Endometrial microvascular endothelial cells (primary cell): Measurements from ENCODE around the gene OXCT1. TPM values are rescaled to one million over a fixed set of nuclear protein-coding genes. Genes with fewer than 3 reads are reported as not detected.
"Not testable (repeated sequence)": the region's sequence is repeated elsewhere in the genome, so short reads cannot be mapped to it uniquely, and the experiment has no call there.

Experiments used
- in situ Hi-C: cut with HindIII; loops from 2 replicates; pipeline ENCODE4 v1.10.0; 2017; ENCODE audit warnings: low sequenced_read_pairs, low pct_unique_long_range_greater_than_20kb; ENCODE audit errors: inconsistent ontology term
- total RNA-seq: library from RNA; depleted of rRNA; stranded (reverse); fragments of >200 nt; gene quantifications from one replicate; pipeline ENCODE4 v1.2.3, GENCODE V29; 2015; ENCODE audit errors: inconsistent ontology term

The OXCT1 gene
- total RNA-seq, 1 donor from 2014 or later = 31.9 TPM

DNA sequence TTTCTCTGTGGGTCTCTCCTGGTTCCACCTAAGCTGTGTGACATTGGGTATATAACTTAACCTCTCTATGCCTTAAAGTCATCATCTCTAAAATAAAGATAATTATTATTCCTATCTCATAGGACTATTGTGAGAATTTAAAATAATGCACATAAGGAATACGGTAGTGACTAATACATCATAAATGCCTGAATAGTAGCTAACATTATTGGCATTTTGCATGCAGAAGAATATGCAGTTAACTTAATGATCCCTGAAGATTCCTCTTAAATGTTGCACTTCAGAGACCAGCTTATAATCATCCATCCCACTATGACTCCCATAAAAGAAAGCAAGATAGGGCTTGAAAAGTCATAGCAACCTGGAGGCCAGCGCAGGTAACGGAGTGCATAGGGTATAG is 32.4 kb downstream of the OXCT1 start:
- in situ Hi-C loops = no loop called here

DNA sequence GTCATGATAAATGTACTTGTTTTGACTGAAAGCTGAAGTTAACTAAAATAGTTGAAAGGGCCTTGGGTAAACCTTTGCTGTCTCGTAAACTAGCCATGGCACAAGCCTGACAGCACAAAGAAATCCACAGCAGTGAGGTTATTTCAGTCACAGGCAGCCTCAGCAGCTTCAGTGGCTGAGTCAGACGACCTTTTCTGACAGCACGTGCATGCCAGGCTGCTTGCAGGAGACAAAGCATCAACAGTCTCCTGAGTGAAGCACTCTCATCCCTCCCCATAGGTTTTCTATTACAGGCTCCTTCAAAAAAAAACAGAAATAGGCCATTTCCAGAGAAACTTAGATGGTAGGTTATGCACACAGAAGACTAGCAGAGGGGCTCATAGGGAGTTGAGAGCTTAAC is 34.6 kb downstream of the OXCT1 start:
- in situ Hi-C loops = no loop called here

- in situ Hi-C loops = no loop called here
These were observed 35.7 kb downstream of the OXCT1 start for GRCh38 chr5:41834506-41834905.

GRCh38 chr5:41832430-41832829 is 37.8 kb downstream of the OXCT1 start:
- in situ Hi-C loops = no loop called here

DNA sequence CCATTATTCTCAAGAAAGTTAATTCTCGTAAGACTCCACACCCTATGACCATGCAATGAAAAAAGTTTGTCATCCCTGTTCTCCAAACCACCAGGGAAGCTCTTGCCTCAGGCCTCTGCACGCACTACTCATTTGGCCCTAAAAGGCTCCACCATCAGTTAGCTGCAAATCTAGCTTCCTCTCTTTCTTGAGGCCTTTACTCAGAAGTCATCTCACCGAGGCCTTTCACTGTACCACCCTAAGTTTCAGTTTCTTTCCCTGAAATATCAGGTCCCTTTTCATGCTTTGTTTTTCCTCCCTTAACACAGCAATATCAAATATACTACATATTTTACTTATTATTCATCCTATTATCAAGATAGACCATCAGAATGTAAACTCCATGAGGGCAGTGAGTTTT is 39.1 kb downstream of the OXCT1 start:
- in situ Hi-C loops = no loop called here

GRCh38 chr5:41827792-41828191 is 42.4 kb downstream of the OXCT1 start:
- in situ Hi-C loops = no loop called here

DNA sequence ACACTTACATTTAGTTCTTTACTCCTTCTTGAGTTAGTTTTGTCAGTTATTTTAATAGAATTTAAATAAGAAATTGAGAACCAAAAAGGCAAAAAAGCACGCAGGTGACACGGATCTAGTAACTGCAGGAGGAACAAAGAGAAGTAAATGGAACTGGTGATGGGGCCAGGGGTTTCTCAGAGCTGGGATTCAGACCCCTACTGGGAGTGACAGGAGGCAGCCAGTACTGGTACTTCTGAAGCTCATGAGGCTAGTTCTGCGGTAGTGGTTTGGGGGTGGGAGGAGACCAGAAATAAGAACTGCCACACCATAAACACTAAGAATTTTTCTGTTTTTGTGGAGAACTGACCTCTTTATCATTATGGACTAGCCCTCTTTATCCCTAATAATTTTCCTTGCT is 48.2 kb downstream of the OXCT1 start:
- in situ Hi-C loops = no loop called here

GRCh38 chr5:41821051-41821450 is 49.2 kb downstream of the OXCT1 start:
- in situ Hi-C loops = no loop called here

GRCh38 chr5:41820150-41820549 is 50.1 kb downstream of the OXCT1 start:
- in situ Hi-C loops = no loop called here

DNA sequence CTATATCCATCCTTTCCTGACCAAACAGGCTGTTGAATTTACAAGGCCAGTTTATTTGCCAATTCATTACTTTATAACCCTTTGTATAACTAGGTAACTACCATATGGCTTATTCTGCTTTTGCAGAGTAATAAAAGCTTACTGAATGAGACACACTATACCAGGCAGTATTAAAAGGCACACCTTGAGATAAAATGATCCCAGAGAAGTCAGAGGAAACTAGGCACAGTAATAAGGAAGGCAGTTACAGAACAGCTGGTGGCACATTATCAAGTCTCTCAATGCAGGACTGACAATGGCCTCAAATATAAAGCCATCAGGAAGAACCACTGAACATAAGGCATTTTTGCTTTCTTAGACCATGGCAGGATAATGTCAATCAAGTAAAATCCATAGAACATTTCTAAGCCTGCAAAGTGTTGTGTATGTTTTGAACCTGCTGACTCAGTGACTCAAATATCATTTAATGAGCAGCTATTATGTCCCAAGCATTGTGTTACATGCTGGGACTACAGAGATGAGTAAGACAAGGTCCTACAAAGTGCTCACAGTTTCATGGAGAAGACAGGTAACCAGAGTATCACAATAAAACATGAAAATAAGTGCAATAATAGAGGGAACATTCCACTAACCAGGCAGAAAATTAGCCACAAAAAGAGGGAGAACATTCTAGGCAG is 52.5 kb downstream of the OXCT1 start:
- in situ Hi-C loops = no loop called here

GRCh38 chr5:41815663-41816229 is 54.5 kb downstream of the OXCT1 start:
- in situ Hi-C loops = no loop called here

DNA sequence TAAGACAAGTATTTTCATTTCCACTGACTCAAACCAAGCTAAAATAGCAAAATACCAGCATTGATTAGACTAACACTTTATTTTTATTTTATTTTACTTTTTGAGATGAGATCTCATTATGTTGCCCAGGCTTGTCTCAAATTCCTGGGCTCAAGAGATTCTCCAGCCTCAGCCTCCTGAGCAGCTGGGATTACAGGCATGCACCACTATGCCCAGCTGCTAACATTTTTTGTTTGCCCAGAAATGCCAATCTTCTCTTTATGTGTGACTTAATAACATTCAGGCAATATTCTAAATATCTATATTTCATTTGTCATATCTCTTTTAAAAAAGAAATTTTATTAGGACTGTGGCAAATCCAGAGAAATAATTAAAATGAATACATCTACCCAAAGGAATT is 55.0 kb downstream of the OXCT1 start:
- in situ Hi-C loops = no loop called here

DNA sequence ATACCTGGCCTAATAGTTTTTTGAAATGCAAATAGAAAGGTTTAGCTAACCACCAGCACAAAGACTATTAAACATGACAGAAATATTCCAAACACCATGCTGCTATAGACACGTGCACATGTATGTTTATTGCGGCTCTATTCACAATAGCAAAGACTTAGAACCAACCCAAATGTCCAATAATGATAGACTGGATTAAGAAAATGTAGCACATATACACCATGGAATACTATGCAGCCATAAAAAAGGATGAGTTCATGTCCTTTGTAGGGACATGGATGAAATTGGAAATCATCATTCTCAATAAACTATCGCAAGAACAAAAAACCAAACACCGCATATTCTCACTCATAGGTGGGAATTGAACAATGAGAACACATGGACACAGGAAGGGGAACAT is 55.9 kb downstream of the OXCT1 start:
- in situ Hi-C loops = not testable (repeated sequence)

DNA sequence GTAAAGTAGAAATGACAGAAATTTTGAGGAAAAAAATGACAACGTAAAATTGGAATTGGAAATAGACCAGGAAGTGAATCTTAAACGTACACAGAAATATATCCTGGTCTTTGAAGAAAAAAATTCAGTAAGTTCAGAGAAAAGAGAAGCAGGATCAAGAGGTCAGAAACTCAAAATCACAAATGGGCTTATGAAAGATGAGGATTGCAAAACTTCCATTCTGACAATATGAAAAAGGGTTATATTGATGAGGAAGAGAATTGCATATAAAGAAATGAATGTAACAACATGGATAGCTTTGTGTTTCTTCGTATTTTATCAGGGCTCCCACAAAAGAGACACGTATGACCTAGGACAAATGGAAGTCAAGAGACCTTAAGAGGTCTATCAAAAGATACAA is 58.1 kb downstream of the OXCT1 start:
- in situ Hi-C loops = no loop called here

- in situ Hi-C loops = no loop called here
These were observed 61.1 kb downstream of the OXCT1 start for GRCh38 chr5:41809128-41809527.

GRCh38 chr5:41808294-41808693 is 61.9 kb downstream of the OXCT1 start:
- in situ Hi-C loops = no loop called here

DNA sequence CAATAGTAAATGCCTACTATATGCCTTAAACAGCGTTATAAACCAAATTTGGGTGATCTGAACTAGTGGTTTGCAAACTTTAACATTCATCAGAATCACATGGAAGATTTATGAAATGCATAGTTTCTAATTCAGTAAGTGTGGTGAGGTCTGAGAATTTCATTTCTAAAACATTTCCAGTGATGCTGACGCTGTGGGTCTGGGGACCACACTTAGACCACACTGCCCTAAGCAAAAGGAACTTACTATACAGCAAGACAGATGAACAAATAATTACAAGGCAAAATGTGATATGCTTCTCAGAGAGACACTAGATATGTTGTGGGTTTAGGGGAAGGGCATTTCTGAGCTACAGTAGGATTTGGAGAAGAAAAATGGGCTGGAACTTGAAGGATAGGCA is 72.6 kb downstream of the OXCT1 start:
- in situ Hi-C loops = no loop called here

- in situ Hi-C loops = no loop called here
These were observed 74.2 kb downstream of the OXCT1 start for GRCh38 chr5:41796061-41796460.

- in situ Hi-C loops = no loop called here
These were observed 75.1 kb downstream of the OXCT1 start for GRCh38 chr5:41795125-41795524.

GRCh38 chr5:41794471-41794870 is 75.8 kb downstream of the OXCT1 start:
- in situ Hi-C loops = no loop called here
